Measurements from ENCODE around the gene ANKS4B.
"Not testable (repeated sequence)": the region's sequence is repeated elsewhere in the genome, so short reads cannot be mapped to it uniquely, and the experiment has no call there.

Gene ANKS4B

DNA sequence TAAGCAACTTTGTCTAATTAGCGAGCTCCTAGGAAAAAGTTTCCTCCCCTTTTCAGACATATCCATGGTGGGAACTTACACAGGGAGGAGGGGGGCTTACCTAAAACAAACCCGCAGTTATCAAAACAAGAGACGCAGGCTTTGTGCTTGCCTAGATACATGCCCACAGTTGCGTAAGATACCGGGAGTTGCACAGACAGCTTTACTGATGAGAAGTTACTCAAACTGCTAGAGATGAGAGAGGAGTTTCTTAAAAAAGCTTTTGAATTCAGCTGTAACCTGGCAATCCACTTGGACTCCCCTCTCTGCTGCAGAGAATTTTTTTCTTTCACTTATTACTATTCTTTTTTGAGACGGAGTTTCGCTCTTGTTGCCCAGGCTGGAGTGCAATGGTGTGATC is 15.3 kb upstream of the ANKS4B start:
- no peak for FAIRE-seq
- DNase-seq (ENCODE audit: low spot score): no peak

DNA sequence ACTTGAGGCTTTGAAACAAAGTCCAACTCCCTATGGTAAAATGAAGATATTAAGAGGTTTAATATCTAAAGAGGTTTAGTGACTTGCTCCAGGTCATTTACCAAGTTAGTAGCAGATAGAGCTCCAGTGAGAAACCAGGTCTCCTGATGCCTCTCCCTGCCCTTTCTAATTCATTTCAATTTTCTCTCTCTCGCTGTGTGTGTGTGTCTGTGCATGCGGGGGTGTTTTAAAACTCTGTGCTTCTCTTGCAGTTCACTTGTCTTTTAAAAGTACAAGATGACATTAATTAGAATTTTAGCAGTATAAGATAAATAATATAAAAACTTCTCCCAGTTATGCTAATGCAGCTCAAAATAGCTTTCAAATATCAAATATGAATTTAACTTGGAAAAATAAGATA is 13.9 kb upstream of the ANKS4B start:
- no peak for FAIRE-seq

DNA sequence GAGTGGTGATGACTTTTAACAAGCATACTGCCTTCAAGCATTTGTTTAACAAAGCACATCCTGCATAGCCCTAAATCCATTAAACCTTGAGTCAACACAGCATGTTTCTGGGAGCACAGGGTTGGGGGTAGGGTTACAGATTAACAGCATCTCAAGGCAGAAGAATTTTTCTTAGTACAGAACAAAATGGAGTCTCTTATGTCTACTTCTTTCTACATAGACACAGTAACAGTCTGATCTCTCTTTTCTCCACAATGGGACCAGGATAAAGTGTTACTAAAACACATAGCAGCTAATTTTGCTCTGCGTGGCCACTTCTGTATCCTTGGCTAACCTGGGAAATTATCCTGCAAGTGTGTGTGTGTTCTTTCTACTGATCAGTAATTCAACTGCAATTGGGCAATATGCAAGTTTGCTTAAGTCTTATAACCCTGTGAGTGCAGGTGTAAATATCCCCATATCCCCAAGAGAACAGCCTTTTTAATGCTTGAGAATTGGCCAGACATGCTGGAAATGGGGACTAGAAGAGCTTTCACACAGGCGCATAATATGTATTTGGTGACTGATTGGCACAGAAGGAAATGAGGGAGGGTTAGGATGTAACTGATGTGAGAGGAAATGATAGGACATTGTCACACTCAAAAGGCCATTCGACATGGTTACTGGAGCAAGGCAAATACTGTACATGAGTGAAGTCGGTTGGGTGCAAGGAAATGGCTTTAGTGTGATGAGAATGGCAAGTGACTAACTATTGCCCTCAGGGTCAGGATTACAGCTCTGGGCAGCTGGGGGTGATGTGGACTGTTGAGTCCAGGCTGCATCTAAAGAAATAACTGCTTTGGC is 10.8 kb upstream of the ANKS4B start:
- FAIRE-seq (no peak), DNase-seq (ENCODE audit: low spot score) (no peak)

More for the DNA sequence above, 13.9 kb upstream of the ANKS4B start:
- no peak for DNase-seq (ENCODE audit: low spot score)

DNA sequence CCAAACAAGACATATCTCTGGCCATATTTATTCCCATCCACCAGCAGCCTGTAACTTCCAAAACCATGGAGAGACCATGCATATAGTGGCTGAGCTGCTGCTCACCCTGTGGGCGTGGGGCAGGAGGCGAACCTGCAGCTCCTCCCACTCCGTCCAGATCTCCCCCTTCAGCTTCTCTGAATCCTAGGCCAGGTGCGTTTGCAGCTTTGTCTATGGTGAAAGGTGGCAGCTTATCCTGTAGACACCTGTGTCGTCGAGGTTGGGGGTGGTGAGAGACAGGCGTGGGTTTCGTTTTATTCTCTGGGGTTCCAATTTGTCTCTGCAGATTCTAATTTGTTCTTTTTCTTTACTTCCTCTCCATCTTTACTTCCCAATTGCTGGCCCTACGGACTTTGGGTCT is 9.7 kb upstream of the ANKS4B start:
- no peak for FAIRE-seq

DNA sequence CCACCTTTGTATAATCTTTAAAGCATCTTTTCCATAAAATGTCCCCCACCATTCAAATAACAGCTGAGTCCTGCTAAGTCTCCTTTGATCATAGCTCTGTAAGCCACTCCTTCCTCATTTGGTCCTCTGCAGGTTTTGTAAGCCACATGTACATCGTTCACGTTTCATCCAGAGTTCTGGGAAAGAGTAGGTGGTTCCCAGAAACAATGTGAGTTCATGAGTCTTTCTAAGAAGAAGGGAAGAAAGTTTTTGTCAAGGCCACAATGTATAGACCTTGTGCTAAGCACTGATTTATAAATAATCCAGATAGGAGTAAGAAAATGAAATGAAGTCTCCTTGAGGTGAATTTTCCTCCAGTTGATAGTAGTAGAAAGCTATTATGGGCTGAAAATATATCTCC is 8.7 kb upstream of the ANKS4B start:
- FAIRE-seq (no peak), DNase-seq (ENCODE audit: low spot score) (no peak)

More for the DNA sequence above, 9.7 kb upstream of the ANKS4B start:
- no peak for DNase-seq (ENCODE audit: low spot score)

DNA sequence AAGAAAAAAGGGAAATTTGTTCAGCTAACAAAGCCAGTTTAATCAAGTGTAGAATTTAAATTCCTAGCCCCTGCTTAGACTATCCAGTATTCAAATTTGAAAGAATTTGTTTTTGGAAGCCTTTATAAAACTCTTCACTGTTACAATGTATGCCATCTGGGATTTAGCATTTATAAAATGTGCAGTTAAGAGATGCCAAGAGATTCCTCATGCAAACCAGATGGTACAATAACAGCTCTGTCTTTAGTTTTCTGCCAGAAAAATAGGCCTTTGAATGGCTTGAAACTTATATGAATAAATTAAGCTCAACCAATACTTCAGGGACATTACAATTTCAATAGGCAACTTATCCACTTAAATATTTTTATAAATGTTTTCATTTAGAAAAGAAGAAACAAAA is 6.8 kb upstream of the ANKS4B start:
- DNase-seq (ENCODE audit: low spot score) (no peak), FAIRE-seq (no peak)

DNA sequence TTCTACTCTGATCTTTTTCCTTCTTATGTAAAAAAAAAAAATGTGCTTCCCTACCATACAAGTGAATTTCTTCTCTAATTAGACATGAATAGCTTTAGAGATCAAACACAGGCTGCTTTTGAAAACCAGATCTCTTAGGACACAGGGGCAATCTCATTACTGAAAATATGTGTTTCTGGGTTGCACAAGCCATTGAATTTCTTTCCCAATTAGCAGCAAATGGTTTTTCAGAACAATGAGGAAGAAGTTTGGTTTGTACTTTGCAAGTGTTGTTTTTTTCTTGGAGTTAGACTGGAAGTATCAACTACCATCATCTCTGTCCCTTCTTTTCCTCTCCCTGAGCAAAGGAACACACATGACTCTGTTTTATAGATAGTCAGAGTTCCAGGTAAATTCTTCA is 5.6 kb upstream of the ANKS4B start:
- no peak for FAIRE-seq
- no peak for DNase-seq (ENCODE audit: low spot score)

DNA sequence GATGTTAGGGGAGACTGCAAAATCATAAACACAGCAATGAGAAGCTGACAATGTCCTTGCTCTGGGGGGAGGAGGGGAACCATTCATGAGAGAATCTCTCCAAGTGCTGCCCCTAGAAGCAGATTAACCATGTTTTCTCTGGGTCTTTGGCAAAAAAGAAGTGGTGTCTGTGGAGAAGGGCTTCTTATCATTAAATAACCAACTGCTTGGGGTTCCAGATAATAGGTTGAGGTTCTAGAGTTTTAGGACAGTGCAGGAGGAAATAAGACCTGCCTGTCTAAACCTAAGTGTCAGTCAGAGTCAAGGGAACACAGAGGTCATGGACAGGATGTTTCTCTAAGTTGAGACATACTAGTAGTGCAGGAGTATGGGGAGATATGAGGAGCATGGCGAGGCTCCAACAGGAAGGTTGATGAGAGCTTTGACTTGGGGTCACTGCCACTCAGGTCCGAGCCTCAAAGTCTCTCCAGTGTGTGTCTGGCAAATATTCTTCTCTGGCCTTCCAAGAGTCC is 5.1 kb upstream of the ANKS4B start:
- DNase-seq (ENCODE audit: low spot score) (no peak), FAIRE-seq (no peak)

DNA sequence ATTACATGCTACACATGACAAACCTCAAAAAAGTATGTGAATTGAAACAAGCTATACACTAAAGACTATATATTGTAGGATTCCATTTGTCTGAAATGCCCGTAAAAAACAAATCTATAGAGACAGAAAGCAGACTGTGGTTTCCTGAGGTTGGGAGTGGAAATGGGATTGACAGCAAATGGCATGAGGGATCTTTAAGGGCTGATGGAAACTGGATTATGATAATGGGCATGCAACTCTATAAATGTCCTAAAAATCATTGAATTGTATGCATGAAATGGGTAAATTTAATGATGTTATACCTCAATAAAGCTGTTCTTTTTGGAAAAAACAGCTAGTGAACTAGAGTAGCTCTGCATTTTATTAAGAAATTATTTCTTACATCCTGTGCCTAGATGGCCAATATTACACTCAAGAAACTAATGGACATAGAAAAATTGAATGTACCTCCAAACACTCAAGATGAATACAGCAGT is 416 bp upstream of the ANKS4B start:
- FAIRE-seq: no peak
- no peak for DNase-seq (ENCODE audit: low spot score)

DNA sequence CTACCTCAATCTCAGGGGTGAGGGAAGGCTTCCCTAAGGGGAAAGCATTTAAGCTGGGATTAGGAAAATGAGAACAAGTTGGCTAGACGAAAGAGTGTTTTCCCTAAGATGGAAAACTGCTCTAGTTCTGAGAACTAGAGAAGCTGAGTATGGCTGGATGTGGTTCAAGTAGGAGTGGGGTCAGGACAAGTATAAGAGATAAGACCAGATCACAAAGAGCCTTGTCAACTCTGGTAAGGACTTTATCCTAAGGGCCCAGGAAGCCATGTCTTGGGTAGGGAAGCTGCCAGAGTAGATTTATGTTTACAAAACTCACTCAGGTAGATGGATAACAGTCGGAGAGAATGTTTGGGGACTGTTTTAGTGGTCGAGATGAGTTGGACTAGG is 1.7 kb downstream of the ANKS4B start:
- DNase-seq (ENCODE audit: low spot score): no peak
- FAIRE-seq: no peak

DNA sequence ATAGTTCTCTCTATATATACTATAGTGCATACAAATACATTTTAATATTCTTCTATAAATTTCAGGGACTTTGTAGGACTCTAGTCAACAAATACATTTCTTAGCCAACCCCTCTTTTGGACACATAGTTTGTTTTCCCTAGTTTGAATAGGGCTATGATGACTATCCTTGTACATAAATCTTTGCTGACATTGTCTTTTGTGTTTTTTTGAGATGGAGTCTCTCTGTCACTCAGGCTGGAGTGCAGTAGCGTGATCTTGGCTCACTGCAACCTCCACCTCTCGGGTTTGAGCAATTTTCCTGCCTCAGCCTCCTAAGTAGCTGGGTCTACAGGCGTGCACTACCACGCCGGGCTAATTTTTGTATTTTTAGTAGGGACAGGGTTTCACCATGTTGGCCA is 3.3 kb downstream of the ANKS4B start:
- FAIRE-seq: no peak
- DNase-seq (ENCODE audit: low spot score): no peak

DNA sequence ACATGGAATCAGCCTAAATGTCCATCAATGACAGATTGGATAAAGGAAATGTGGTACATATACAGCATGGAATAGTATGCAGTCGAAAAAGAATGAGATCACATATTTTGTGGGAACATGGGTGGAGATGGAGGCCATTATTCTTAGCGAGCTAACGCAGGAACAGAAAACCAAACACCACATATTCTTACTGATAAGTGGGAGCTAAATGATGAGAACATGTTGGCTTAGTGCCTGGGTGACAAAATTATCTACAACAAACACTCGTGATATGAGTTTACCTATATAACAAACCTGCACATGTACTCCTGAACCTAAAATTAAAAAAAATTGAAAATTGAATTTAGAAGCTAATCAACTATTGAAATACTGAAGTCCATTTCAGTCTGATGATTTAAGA is 6.1 kb downstream of the ANKS4B start:
- DNase-seq (ENCODE audit: low spot score) (no peak), FAIRE-seq (no peak)

DNA sequence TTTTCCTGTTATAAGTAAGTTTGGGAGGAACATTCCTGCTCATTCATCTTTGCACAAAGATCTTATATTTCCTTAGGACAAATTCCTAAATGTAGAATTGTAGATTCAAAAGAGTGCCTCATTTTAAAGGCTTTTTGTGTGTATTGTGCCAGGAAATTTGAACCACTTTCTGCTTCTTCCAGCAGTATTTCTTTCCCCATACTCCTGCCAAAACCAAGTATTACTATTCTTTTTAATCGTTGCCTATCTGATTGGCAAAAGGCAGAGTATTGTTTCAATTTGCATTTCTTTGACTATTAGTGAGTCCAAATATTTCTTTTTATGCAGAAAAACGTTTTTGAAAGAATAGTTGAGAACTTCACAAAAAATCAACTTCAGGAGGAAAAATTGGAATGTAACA is 9.3 kb downstream of the ANKS4B start:
- no peak for FAIRE-seq
- DNase-seq (ENCODE audit: low spot score): no peak

DNA sequence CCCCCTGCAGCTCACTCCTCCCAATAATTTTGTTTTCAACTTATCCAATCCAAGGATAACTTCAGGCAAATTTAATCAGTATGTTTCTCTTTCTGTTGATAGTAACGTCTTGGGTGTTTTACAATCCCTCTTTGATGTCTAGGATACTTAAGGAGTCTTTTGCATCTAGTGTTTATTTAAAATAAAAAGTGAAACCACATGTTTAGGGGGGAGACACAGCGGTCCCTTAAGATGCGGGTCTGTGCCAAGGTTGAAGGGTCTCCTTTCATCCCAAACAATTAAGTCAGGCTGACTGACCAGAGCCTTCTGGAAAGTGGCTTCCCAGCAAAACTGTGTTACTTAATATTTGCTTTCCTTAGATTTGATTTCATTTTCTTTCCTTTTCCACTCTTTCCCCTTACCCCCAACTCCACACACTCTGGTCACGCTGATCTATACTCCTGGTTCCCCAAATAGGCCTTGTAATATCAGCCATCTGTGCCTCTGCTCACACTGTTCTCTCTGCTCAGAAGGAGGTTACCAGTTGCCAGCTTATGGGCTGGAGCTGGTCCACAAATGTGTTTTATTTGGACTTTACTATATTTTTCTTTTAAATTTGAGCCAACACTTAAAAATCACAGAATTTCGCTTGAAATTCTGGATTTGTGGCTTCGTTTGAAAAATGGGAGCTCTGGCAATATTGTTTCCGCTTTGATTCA is 11.2 kb downstream of the ANKS4B start:
- DNase-seq (ENCODE audit: low spot score) (no peak), FAIRE-seq (no peak)

DNA sequence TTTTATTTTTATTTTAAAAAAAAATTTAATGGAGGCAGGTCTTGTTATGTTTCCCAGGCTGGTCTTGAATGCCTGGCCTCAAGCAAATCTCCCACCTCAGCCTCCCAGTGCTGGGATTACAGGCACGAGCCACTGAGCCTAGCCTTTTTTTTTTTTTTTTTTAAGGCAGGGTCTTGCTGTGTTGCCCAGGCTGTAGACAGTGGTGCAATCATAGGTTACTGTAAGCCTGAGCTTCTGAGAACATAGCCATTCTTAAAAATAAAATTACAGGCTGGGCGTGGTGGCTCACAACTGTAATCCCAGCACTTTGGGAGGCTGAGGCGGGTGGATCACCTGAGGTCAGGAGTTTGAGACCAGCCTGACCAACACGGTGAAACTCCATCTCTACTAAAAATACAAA is 14.7 kb downstream of the ANKS4B start:
- not testable (repeated sequence) for FAIRE-seq; DNase-seq (ENCODE audit: low spot score)

DNA sequence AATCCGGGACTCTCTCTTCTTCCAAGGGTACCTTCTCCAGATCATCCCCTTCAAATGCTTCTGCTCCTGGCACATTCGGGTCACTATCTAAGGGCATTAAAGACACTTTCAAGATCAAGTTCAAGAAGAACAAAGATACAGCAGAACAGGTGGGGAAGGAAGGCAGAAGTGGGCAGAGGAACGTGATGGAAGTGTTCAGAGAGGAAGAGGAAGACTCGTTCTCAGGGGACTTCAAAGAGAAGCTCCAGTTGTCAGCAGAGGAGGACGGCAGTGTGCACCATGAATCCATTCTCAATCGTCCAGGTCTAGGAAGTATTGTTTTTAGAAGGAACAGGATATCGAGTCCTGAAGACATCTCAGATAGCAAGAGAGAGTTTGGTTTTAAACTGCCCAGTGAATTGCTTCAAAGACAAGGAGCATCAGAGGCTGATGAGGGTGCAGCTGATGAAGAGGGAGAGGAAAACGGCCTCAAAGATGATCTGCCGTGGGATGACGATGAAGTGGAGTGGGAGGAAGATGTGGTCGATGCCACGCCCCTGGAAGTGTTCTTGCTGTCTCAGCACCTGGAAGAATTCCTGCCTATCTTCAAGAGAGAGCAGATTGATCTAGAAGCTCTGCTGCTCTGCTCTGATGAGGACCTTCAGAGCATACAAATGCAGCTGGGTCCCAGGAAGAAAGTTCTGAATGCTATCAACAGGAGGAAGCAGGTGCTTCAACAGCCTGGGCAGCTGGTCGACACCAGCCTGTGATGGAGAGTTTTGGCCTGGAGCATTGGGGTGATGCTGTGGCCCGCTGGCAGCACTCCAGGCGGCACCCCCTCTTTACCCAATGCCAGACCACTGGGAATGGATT is 16.8 kb downstream of the ANKS4B start:
- FAIRE-seq (no peak), DNase-seq (ENCODE audit: low spot score) (no peak)

DNA sequence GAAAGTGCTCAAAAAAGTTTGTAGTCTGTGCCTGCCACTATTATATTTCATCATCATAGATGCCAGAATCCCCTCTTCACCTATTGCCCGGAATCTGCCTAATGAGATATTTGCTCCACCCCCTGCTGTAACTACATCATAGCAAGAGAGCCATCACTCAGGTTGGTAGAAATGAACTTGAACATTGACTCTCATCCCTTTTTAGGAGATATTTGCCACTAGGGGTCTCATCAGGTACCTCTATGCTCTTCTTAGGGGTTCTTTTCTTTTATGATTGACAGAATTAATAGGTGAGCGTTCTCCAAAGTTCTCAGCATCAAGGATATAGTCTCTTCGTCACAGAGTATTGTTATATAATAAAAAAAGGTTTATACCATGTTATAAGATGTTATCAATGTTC is 20.0 kb downstream of the ANKS4B start:
- FAIRE-seq (no peak), DNase-seq (ENCODE audit: low spot score) (no peak)

DNA sequence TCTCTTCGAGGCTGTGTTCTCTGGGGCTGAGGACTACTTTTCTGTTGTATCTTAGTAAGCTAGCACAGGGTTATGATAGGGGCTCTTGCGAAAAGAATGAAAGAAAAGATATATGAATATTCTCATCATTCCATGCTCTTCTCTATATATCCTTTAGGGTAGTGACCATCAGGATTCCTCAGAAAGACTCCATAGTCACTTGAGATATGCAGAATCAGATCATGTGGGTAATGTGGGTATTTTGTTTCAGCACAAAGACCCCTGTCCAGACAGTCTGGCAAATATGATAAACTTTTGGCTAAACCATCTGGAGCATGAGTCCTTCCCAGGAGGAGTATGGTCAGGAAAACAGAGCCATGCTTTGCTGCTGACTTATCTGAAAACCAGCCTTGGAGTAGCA is 23.1 kb downstream of the ANKS4B start:
- no peak for FAIRE-seq

DNA sequence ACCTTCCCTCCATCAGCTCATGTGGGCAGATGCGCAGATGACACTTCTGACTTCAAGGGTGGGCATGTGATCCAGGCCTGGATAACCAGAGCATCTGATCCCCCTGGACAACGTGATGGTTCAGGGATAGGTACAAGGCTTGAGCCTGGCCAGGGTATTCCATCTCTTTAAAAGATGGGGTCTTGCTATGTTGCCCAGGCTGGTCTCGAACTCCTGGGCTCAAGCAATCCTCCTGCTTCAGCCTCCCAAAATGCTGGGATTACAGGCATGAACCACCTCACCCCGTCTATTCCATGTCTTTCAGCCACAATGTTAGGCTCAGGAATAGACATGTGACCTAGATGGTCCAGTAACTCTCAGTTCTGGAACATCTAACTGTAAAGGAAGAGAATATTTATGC is 23.8 kb downstream of the ANKS4B start:
- no peak for DNase-seq (ENCODE audit: low spot score)
- FAIRE-seq: no peak

More for the DNA sequence above, 23.1 kb downstream of the ANKS4B start:
- no peak for DNase-seq (ENCODE audit: low spot score)

DNA sequence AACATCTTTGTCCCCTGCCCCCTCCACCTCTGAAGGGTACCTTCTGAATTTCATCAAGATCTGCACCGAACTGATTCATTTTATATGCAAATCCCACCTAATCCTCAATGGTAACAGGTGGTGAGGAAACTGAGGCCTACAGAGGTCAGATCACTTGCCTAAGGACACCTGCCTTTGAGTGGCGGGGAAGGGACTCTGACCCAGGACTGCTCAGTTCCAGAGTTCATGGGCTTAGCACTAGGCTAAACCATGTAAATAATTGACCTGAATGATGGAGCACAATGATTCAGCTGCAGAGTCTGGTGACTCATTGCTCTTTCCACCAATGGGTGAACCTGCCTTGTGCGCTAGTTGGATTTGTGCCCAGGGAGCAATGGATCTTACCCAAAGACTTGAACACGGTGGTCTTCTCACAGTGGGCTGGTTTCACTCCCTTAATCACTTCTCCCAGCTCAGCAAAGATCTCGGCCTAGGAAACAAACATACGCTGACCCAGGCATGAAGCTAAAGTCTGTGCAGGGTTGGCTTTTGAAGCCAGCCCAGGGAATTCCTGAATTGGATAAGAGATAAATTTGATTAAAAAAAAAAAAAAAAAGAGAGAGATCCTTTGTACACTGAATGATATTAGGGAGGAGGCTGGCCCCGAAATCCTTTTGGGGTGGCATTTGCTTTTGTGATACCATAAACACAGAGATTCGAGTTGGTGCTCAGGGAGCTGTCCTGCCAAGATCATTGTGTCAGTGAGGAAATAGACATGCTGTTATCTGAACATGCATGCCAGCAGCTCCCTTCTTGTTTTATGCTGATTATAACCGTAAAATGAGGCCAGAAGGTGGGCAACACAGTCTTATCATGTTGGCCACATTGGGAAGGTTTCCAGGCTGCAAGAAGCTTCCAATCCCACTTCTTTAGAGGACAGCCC is 27.6 kb downstream of the ANKS4B start:
- peak; percentile 48 for DNase-seq (ENCODE audit: low spot score)

More for the DNA sequence above, 27.6 kb downstream of the ANKS4B start:
- FAIRE-seq: no peak
